Measurements from ENCODE around the gene TULP1. TPM values are rescaled to one million over a fixed set of nuclear protein-coding genes. Genes with fewer than 3 reads are reported as not detected.

Gene TULP1
- total and polyA plus RNA-seq, 5 donors = 0.29 to 0.54 (median 0.34) TPM; not detected in 2

GRCh38 chr6:35508027-35508426, 4.7 kb downstream of the TULP1 start:
- H3K27me3 ChIP-seq (ENCODE audit: control insufficient read depth, insufficient read depth) = no peaks in the 10 kb centered on the region
- no peak overlapping the region for H3K4me3 ChIP-seq (ENCODE audit: low read length)
- H3K4me1 ChIP-seq (ENCODE audit: control insufficient read depth, insufficient read depth, low read length) = no peaks in the 10 kb centered on the region
- DNase-seq = no peak
- 82% methylated on average over 2 of the region's 2 CpGs for WGBS
- intact Hi-C loops (cut with DNase I) = no loop called here
- H3K9me3 ChIP-seq (ENCODE audit: control insufficient read depth, low read length) = no peaks in the 10 kb centered on the region
- no peak overlapping the region for H3K27ac ChIP-seq (ENCODE audit: low read length)
- no peak for ATAC-seq

- Histone ChIP-seq H3K4me1 (ENCODE audit: control insufficient read depth, insufficient read depth, low read length) (no peaks in the 10 kb centered on the region), H3K27me3 (ENCODE audit: control insufficient read depth, insufficient read depth) (no peaks in the 10 kb centered on the region), H3K27ac (ENCODE audit: low read length) (no peak overlapping the region), H3K4me3 (ENCODE audit: low read length) (no peak overlapping the region), H3K9me3 (ENCODE audit: control insufficient read depth, low read length) (no peaks in the 10 kb centered on the region)
- intact Hi-C loops (cut with DNase I) = no loop called here
- 89% methylated on average over 2 of the region's 2 CpGs for WGBS
- ATAC-seq (no peak), DNase-seq (no peak)
These were observed 5.5 kb downstream of the TULP1 start for GRCh38 chr6:35507221-35507620.

- ATAC-seq = no peak
- H3K4me1 ChIP-seq (ENCODE audit: control insufficient read depth, insufficient read depth, low read length) = no peaks in the 10 kb centered on the region
- intact Hi-C loops (cut with DNase I) = no loop called here
- no peaks in the 10 kb centered on the region for H3K9me3 ChIP-seq (ENCODE audit: control insufficient read depth, low read length)
- H3K4me3 ChIP-seq (ENCODE audit: low read length) = no peak overlapping the region
- no peak for DNase-seq
- no peaks in the 10 kb centered on the region for H3K27me3 ChIP-seq (ENCODE audit: control insufficient read depth, insufficient read depth)
- H3K27ac ChIP-seq (ENCODE audit: low read length) = no peak overlapping the region
- WGBS = 94% methylated on average over 3 of the region's 3 CpGs
These were observed 6.2 kb downstream of the TULP1 start for GRCh38 chr6:35506536-35506935.

GRCh38 chr6:35505999-35506412, 6.7 kb downstream of the TULP1 start:
- no peaks in the 10 kb centered on the region for H3K4me1 ChIP-seq (ENCODE audit: control insufficient read depth, insufficient read depth, low read length)
- H3K27ac ChIP-seq (ENCODE audit: low read length) = no peak overlapping the region
- WGBS = 50% methylated on average over 21 of the region's 21 CpGs
- intact Hi-C loops (cut with DNase I) = no loop called here
- ATAC-seq (peak; percentile 5 to 6), DNase-seq (no peak)
- H3K27me3 ChIP-seq (ENCODE audit: control insufficient read depth, insufficient read depth) = no peaks in the 10 kb centered on the region
- H3K4me3 ChIP-seq (ENCODE audit: low read length) = no peak overlapping the region
- no peaks in the 10 kb centered on the region for H3K9me3 ChIP-seq (ENCODE audit: control insufficient read depth, low read length)

- ATAC-seq = no peak
- intact Hi-C loops (cut with DNase I) = no loop called here
- peak in 1 of 3 donors; percentile 22 for DNase-seq
- Histone ChIP-seq H3K27ac (ENCODE audit: low read length) (no peak overlapping the region), H3K9me3 (ENCODE audit: control insufficient read depth, low read length) (no peaks in the 10 kb centered on the region), H3K4me1 (ENCODE audit: control insufficient read depth, insufficient read depth, low read length) (no peaks in the 10 kb centered on the region), H3K27me3 (ENCODE audit: control insufficient read depth, insufficient read depth) (no peaks in the 10 kb centered on the region), H3K4me3 (ENCODE audit: low read length) (no peak overlapping the region)
- WGBS = 55% methylated on average over 15 of the region's 15 CpGs
These were observed 9.2 kb downstream of the TULP1 start for GRCh38 chr6:35503534-35503933.

- WGBS = 97% methylated on average over 2 of the region's 2 CpGs
- intact Hi-C loops (cut with DNase I) = no loop called here
- H3K27ac ChIP-seq (ENCODE audit: low read length) = no peak overlapping the region
- H3K27me3 ChIP-seq (ENCODE audit: control insufficient read depth, insufficient read depth) = no peaks in the 10 kb centered on the region
- H3K4me3 ChIP-seq (ENCODE audit: low read length) = no peak overlapping the region
- DNase-seq = peak in 1 of 3 donors; percentile 10
- peaks cover 4% of the 10 kb centered on the region for H3K4me1 ChIP-seq (ENCODE audit: control insufficient read depth, insufficient read depth, low read length)
- no peaks in the 10 kb centered on the region for H3K9me3 ChIP-seq (ENCODE audit: control insufficient read depth, low read length)
- no peak for ATAC-seq
These were observed 10.9 kb downstream of the TULP1 start for GRCh38 chr6:35501784-35502183.

GRCh38 chr6:35500782-35501181, 11.9 kb downstream of the TULP1 start:
- intact Hi-C loops (cut with DNase I) = no loop called here
- H3K4me3 ChIP-seq (ENCODE audit: low read length) = no peak overlapping the region
- no peaks in the 10 kb centered on the region for H3K27me3 ChIP-seq (ENCODE audit: control insufficient read depth, insufficient read depth)
- DNase-seq (peak in 1 of 3 donors; percentile 32), ATAC-seq (no peak)
- no peak overlapping the region for H3K27ac ChIP-seq (ENCODE audit: low read length)
- WGBS = 47% methylated on average over 6 of the region's 6 CpGs
- peaks cover 4% of the 10 kb centered on the region for H3K4me1 ChIP-seq (ENCODE audit: control insufficient read depth, insufficient read depth, low read length)
- H3K9me3 ChIP-seq (ENCODE audit: control insufficient read depth, low read length) = no peaks in the 10 kb centered on the region

- H3K4me3 ChIP-seq (ENCODE audit: low read length) = no peak overlapping the region
- no peaks in the 10 kb centered on the region for H3K9me3 ChIP-seq (ENCODE audit: control insufficient read depth, low read length)
- intact Hi-C loops (cut with DNase I) = no loop called here
- WGBS = 82% methylated on average over 4 of the region's 4 CpGs
- H3K27ac ChIP-seq (ENCODE audit: low read length) = no peak overlapping the region
- peaks cover 4% of the 10 kb centered on the region for H3K4me1 ChIP-seq (ENCODE audit: control insufficient read depth, insufficient read depth, low read length)
- H3K27me3 ChIP-seq (ENCODE audit: control insufficient read depth, insufficient read depth) = no peaks in the 10 kb centered on the region
- peak in 1 of 3 donors; percentile 1 for DNase-seq
- no peak for ATAC-seq
These were observed 13.3 kb downstream of the TULP1 start for GRCh38 chr6:35499372-35499771.

GRCh38 chr6:35498422-35499067, 14.2 kb downstream of the TULP1 start:
- no peak overlapping the region for H3K4me3 ChIP-seq (ENCODE audit: low read length)
- no peaks in the 10 kb centered on the region for H3K27me3 ChIP-seq (ENCODE audit: control insufficient read depth, insufficient read depth)
- WGBS = 54% methylated on average over 14 of the region's 14 CpGs
- H3K9me3 ChIP-seq (ENCODE audit: control insufficient read depth, low read length) = no peaks in the 10 kb centered on the region
- H3K27ac ChIP-seq (ENCODE audit: low read length) = no peak overlapping the region
- ATAC-seq (no peak), DNase-seq (peak in 1 of 3 donors; percentile 52)
- H3K4me1 ChIP-seq (ENCODE audit: control insufficient read depth, insufficient read depth, low read length) = peaks cover 7% of the 10 kb centered on the region
- intact Hi-C loops (cut with DNase I) = no loop called here

GRCh38 chr6:35497571-35498421, 14.9 kb downstream of the TULP1 start:
- intact Hi-C loops (cut with DNase I) = no loop called here
- 6% methylated on average over 77 of the region's 77 CpGs for WGBS
- Histone ChIP-seq H3K4me3 (ENCODE audit: low read length) (peak overlapping the region; percentile 96), H3K27me3 (ENCODE audit: control insufficient read depth, insufficient read depth) (no peaks in the 10 kb centered on the region), H3K4me1 (ENCODE audit: control insufficient read depth, insufficient read depth, low read length) (peaks cover 7% of the 10 kb centered on the region), H3K9me3 (ENCODE audit: control insufficient read depth, low read length) (no peaks in the 10 kb centered on the region), H3K27ac (ENCODE audit: low read length) (peak overlapping the region; percentile 69)
- peak; percentile 85 to 92 (median 91) for DNase-seq
- peak; percentile 58 to 61 for ATAC-seq

- Histone ChIP-seq H3K27me3 (ENCODE audit: control insufficient read depth, insufficient read depth) (no peaks in the 10 kb centered on the region), H3K27ac (ENCODE audit: low read length) (peak within 1 kb of the TSS; percentile 81), H3K4me1 (ENCODE audit: control insufficient read depth, insufficient read depth, low read length) (peaks cover 7% of the 10 kb centered on the region), H3K9me3 (ENCODE audit: control insufficient read depth, low read length) (no peaks in the 10 kb centered on the region), H3K4me3 (ENCODE audit: low read length) (peak within 1 kb of the TSS; percentile 96)
- ATAC-seq (peak; percentile 62), DNase-seq (peak; percentile 82 to 89 (median 84))
- intact Hi-C loops (cut with DNase I) = no loop called here
- WGBS = under 1% methylated on average over 97 of the region's 98 CpGs
These were observed 15.7 kb downstream of the TULP1 start, which contains the start of gene TEAD3 for GRCh38 chr6:35496841-35497570. Gene TEAD3, minus strand, starts transcription at chr6:35497079.
